GM06990 (cell line): ENCODE measurements around the gene PIP5K1B.
A peak's percentile ranks its signal among the peaks of the same experiment; 100 is the strongest.

Experiments
- DNase-seq: peaks from one replicate; pipeline ENCODE4 v3.0.0-alpha.2; 2011; ENCODE audit not compliant: insufficient read length; ENCODE audit errors: extremely low read depth
- H3K27me3 ChIP-seq: replicated peaks from 2 replicates; pipeline ENCODE4 v1.6.0; 2011; ENCODE audit warnings: low read length; ENCODE audit not compliant: control insufficient read depth, insufficient read depth
- H3K36me3 ChIP-seq: 2 replicates; pipeline ENCODE4 v1.5.1; 2011; ENCODE audit warnings: low read length; ENCODE audit not compliant: control insufficient read depth, insufficient read depth
- H3K4me3 ChIP-seq: replicated peaks from 2 replicates; pipeline ENCODE4 v1.5.1; 2011; ENCODE audit warnings: low read depth, mild to moderate bottlenecking, control low read depth, low read length
- CTCF ChIP-seq: IDR thresholded peaks from 2 replicates; pipeline ENCODE4 v1.5.1; 2011; ENCODE audit warnings: low read length, control low read depth, mild to moderate bottlenecking, inconsistent platforms; ENCODE audit not compliant: insufficient read depth, poor library complexity, severe bottlenecking

PIP5K1B gene

GRCh38 chr9:68704814-68705530 lies at the start of gene PIP5K1B:
Gene PIP5K1B, plus strand, starts transcription at chr9:68705240. Its CDS starts 117,375 bp downstream, at chr9:68822615.
- peak; percentile 90 for DNase-seq
- Histone ChIP-seq H3K27me3 (no peaks in the 10 kb centered on the region), H3K4me3 (peak within 1 kb of the TSS; percentile 96), H3K36me3 (peaks cover 2% of the 10 kb centered on the region)
- peak; percentile 18 for TF ChIP-seq CTCF

- Histone ChIP-seq H3K4me3 (no peak overlapping the region), H3K27me3 (no peaks in the 10 kb centered on the region), H3K36me3 (no peaks in the 10 kb centered on the region)
- no peak for DNase-seq
- TF ChIP-seq CTCF = no peak
These were observed 41.0 kb upstream of the PIP5K1B start for GRCh38 chr9:68664036-68664435.

- TF ChIP-seq CTCF = no peak
- H3K36me3 ChIP-seq = no peaks in the 10 kb centered on the region
- no peak for DNase-seq
- no peak overlapping the region for H3K4me3 ChIP-seq
- H3K27me3 ChIP-seq = no peaks in the 10 kb centered on the region
These were observed 36.9 kb upstream of the PIP5K1B start for GRCh38 chr9:68668127-68668526.

DNA sequence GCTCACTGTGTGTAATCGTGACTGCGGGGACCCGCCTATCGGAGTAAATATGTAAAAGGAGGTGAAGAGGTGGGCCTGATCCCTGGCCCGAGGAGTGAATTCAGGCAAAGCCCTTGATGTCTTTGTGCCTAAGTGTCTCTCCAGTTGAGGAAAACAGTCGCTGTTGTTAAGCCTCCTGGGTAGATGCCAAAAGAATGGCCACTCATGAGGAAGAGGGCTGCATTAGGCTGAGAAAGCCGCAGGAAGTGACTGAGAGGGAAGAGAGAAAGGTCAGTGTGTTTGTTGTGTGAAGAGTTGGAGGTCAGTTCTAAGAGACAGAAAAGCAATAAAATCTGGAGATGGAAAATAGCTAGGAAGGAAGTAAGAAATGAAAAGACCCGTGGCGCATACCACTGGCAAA lies 35.8 kb upstream of the PIP5K1B start:
- no peaks in the 10 kb centered on the region for H3K27me3 ChIP-seq
- no peaks in the 10 kb centered on the region for H3K36me3 ChIP-seq
- no peak for TF ChIP-seq CTCF
- no peak for DNase-seq
- H3K4me3 ChIP-seq = no peak overlapping the region

- Histone ChIP-seq H3K4me3 (no peak overlapping the region), H3K36me3 (no peaks in the 10 kb centered on the region), H3K27me3 (no peaks in the 10 kb centered on the region; the same call in 1 of the 2 replicates)
- no peak for TF ChIP-seq CTCF
- DNase-seq = no peak
These were observed 32.8 kb upstream of the PIP5K1B start for GRCh38 chr9:68672215-68672614.

DNA sequence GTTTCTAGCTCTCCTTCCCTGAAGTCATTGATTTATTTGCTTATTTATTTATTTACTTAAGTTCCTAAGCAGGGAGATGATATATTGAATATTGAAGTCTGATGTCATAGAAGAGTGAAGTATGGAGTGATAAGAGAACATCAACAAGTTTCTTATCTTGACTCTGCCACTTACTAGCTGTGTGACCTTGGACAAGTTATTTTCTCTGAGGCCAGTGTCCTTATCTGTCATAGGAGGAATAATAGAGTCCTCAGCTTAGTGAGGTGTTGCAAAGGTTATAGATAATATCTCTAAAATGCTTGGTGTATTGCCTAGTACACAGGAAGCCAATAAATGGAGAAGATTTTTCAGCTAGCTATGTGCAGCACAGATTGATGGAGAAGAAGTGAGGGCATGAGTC lies 32.4 kb upstream of the PIP5K1B start:
- no peak for DNase-seq
- Histone ChIP-seq H3K4me3 (no peak overlapping the region), H3K27me3 (no peaks in the 10 kb centered on the region; the same call in 1 of the 2 replicates), H3K36me3 (no peaks in the 10 kb centered on the region)
- no peak for TF ChIP-seq CTCF
